Lung (tissue), 12 donors: Measurements from ENCODE around the gene MCM3AP. TPM values are rescaled to one million over a fixed set of nuclear protein-coding genes. Genes with fewer than 3 reads are reported as not detected.

Experiments used
- ATAC-seq: fragments of 200-7000 bp; cut with Tn5 transposase; one replicate; pipeline ENCODE4 v1.9.1; 2020; ENCODE audit warnings: moderate number of reproducible peaks; ENCODE audit not compliant: insufficient read depth, low FRiP score
- DNase-seq, 3 donors: peaks; one replicate each; pipeline ENCODE4 v3.0.0-alpha.2; 2013 to 2017
- H3K27ac ChIP-seq, 2 donors: one replicate each; pipeline ENCODE4 v1.5.1; 2013; ENCODE audit warnings: mild to moderate bottlenecking in 2 of 2, moderate library complexity in 2 of 2, control low read depth in 1 of 2, inconsistent platforms in 1 of 2, low read depth in 1 of 2, low read length in 1 of 2
- H3K27me3 ChIP-seq, 3 donors: one replicate each; pipeline ENCODE4 v1.5.1; 2013; ENCODE audit warnings: low read length in 2 of 3; ENCODE audit not compliant: control insufficient read depth in 3 of 3, insufficient read depth in 3 of 3
- H3K36me3 ChIP-seq, 4 donors: one replicate each; pipeline ENCODE4 v1.5.1; 2013; ENCODE audit warnings: low read length in 4 of 4, mild to moderate bottlenecking in 1 of 4, moderate library complexity in 1 of 4; ENCODE audit not compliant: control insufficient read depth in 4 of 4, insufficient read depth in 4 of 4
- H3K4me1 ChIP-seq, 5 donors: one replicate each; pipeline ENCODE4 v1.5.1; 2013; ENCODE audit warnings: low read length in 5 of 5, mild to moderate bottlenecking in 2 of 5, moderate library complexity in 1 of 5; ENCODE audit not compliant: control insufficient read depth in 5 of 5, insufficient read depth in 5 of 5
- H3K4me3 ChIP-seq: one replicate; pipeline ENCODE4 v1.5.1; 2013; ENCODE audit warnings: mild to moderate bottlenecking, control low read depth, moderate library complexity
- H3K9ac ChIP-seq, 2 donors: one replicate each; pipeline ENCODE4 v1.5.1; 2013; ENCODE audit warnings: low read length in 2 of 2, control low read depth in 1 of 2; ENCODE audit not compliant: insufficient read depth in 1 of 2
- H3K9me3 ChIP-seq, 4 donors: one replicate each; pipeline ENCODE4 v1.5.1; 2013; ENCODE audit warnings: low read length in 3 of 4, mild to moderate bottlenecking in 1 of 4, moderate library complexity in 1 of 4; ENCODE audit not compliant: control insufficient read depth in 4 of 4, insufficient read depth in 3 of 4
- WGBS, 2 donors: extraction: QIAGEN DNeasy Blood & Tissue Kit; methylation state at CpG; one replicate each; pipeline ENCODE4 v1.1.7; 2013; 5-methylcytosine and 5-hydroxymethylcytosine counted together
- polyA plus RNA-seq, 2 donors: library from polyadenylated mRNA; stranded (reverse); fragments of 200-250 nt; gene quantifications; one replicate each; pipeline ENCODE4 v1.2.1, GENCODE V29; 2013
- total RNA-seq, 2 donors: library from RNA; depleted of rRNA in 1 of 2; stranded (reverse); fragments of >200 nt in 1 of 2; gene quantifications; one replicate each; pipeline ENCODE4 v1.2.1, GENCODE V29; 2014 to 2021
- TF ChIP-seq, protein P1 (sequence below): IDR thresholded peaks from 2 replicates; pipeline ENCODE4 v1.5.1; 2012; ENCODE audit warnings: mild to moderate bottlenecking; ENCODE audit errors: control extremely low read depth, extremely low read depth
- donor health status: control.
- donor health status: control.
- donor health status: Bipolar disorder and iron deficiency.
- donor health status: healthy.
- donor health status: DM: yes; HTN: yes; CAD: no.

Gene MCM3AP
- total and polyA plus RNA-seq, 4 donors: 40.7 to 114 (median 78.7) TPM

DNA sequence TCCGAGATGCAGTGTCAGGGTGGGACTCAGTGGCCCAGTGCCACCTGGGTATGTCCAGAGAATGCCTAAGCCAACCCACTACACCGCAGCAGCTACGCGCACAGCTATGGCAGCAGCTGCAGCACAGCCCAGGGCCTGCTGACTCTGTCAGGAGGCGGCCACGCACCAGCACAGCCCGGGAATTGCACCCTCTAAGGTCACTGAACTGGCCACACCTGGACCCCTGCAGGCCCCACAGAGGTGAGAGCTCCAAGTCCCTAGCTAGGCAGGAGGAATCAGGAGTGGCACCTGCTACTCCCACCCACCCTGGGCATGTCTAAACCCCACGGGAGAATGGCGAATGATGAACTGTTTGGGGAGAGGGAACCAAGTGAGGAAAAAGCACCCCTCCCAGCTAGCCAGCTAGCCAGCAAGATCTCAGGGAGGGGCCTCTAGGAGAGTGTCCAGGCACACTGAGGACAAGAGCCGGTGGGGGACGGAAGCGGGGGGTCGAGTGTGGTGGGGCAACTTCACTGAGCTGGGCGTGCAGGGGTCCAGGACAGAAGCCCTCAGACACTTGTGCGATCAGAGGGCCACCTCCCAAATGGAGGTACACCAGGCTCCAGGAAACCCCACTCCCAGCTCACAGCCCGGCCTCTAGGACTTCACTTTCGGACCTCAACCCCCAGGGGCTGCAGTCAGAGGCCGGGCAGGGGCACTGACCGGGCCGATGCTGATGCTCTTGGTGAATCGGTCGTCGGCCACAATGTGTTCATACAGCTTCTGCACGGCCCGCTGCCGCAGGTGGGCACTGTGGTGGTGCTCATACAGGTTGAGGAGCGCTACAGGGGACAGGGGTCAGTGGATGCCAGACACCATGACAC is 70.7 kb downstream of the MCM3AP start:
- Histone ChIP-seq H3K27me3 (no peaks in the 10 kb centered on the region), H3K4me1 (peaks cover 0 to 7% (median 0%) of the 10 kb centered on the region in 5 donors), H3K9ac (no peak overlapping the region), H3K27ac (no peak overlapping the region), H3K9me3 (peaks cover 0 to 1% (median 0%) of the 10 kb centered on the region in 4 donors), H3K4me3 (no peak overlapping the region), H3K36me3 (peaks cover 4 to 77% (median 12%) of the 10 kb centered on the region in 4 donors)
- ATAC-seq (no peak), DNase-seq (no peak)
- TF ChIP-seq, protein P1, sequence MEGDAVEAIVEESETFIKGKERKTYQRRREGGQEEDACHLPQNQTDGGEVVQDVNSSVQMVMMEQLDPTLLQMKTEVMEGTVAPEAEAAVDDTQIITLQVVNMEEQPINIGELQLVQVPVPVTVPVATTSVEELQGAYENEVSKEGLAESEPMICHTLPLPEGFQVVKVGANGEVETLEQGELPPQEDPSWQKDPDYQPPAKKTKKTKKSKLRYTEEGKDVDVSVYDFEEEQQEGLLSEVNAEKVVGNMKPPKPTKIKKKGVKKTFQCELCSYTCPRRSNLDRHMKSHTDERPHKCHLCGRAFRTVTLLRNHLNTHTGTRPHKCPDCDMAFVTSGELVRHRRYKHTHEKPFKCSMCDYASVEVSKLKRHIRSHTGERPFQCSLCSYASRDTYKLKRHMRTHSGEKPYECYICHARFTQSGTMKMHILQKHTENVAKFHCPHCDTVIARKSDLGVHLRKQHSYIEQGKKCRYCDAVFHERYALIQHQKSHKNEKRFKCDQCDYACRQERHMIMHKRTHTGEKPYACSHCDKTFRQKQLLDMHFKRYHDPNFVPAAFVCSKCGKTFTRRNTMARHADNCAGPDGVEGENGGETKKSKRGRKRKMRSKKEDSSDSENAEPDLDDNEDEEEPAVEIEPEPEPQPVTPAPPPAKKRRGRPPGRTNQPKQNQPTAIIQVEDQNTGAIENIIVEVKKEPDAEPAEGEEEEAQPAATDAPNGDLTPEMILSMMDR: no peak
- 95 to 97% methylated on average over 27 of the region's 27 CpGs for WGBS, 2 donors

DNA sequence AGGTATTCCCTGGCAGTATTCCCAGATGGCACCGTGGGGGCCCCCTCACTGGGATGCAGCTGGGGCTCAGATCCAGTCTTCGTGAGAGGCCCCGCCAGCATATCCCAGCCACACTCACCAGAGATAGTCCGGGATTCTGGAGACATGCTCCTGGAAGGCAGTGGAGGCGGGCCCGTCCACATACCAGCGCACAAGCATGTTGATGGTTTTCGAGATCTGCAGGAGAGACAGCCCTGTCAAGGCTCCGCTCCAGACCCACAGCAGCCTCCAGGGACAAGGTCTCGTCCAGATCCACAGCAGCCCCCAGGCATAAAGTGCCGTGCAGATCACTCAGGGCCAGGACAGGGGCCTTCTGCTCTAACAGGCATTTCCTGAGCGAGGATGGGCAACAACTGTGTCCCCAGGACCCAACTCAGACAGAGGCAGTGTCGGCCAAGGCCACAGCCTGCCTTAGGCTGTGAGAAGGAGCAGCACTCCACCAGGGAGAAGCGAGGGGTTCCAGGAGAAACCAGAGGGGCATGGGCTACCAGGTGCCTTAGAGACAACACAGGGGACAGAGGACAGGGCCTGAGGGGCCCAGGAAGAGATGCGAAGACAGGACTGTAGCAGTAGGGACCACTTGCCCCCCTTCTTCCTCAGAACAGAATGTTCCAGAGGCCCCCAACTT is 71.7 kb downstream of the MCM3AP start:
- H3K9ac ChIP-seq: no peak overlapping the region
- peaks cover 0 to 1% (median 0%) of the 10 kb centered on the region in 4 donors for H3K9me3 ChIP-seq
- H3K4me1 ChIP-seq: no peaks in the 10 kb centered on the region
- TF ChIP-seq, protein P1: no peak
- peaks cover 4 to 77% (median 10%) of the 10 kb centered on the region in 4 donors for H3K36me3 ChIP-seq
- ATAC-seq: no peak
- no peaks in the 10 kb centered on the region for H3K27me3 ChIP-seq
- DNase-seq: no peak
- no peak overlapping the region for H3K27ac ChIP-seq
- 94% methylated on average over 15 of the region's 15 CpGs for WGBS, 2 donors
- no peak overlapping the region for H3K4me3 ChIP-seq

DNA sequence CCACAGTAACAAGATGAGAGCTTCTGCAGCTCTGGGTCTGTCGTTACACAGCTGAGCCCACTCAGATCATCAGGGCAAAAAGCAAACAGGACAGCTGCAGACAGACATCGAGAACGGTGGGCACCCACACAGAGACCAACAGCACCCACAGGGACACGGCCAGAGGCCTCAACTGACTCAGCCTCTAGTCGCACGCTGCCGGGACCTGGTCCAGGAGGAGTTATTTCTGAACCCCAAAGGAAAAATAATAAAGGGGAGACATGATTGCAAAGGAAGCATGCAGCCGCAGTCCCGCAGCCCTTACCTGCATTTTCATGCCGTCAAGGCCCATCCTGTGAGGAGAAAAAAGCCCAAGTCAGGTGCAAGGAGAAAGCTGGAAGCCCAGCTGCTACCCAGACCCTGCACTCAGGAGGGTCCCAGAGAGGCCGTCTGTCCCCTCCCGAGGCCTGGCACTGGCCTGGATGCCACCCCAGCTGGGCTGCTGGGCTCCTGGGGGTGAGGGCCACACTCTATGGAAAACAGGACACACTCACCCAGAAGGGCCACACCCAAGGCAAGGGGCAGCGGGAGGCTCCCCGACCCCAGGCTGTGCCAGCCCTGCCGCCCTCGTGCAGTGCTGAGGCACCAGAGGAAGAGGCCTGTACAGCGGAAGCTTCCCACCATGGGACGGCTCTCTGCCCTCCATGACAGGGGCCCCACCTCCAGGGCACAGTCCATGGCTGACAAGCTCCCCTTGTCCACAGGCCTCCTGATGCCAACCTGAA is 72.5 kb downstream of the MCM3AP start:
- H3K9me3 ChIP-seq: peaks cover 0 to 1% (median 0%) of the 10 kb centered on the region in 4 donors
- TF ChIP-seq, protein P1: no peak
- no peak overlapping the region for H3K4me3 ChIP-seq
- DNase-seq (no peak), ATAC-seq (no peak)
- H3K27me3 ChIP-seq: no peaks in the 10 kb centered on the region
- peaks cover 4 to 82% (median 10%) of the 10 kb centered on the region in 4 donors for H3K36me3 ChIP-seq
- H3K27ac ChIP-seq: no peak overlapping the region
- no peak overlapping the region for H3K9ac ChIP-seq
- H3K4me1 ChIP-seq: no peaks in the 10 kb centered on the region
- WGBS, 2 donors: 95 to 96% methylated on average over 18 of the region's 18 CpGs
